GM12892 (cell line): ENCODE measurements around the gene TRIM33.
A peak's percentile ranks its signal among the peaks of the same experiment; 100 is the strongest.
"Not testable (repeated sequence)": the region's sequence is repeated elsewhere in the genome, so short reads cannot be mapped to it uniquely, and the experiment has no call there.

Source experiments
- DNase-seq: peaks from one replicate; pipeline ENCODE4 v3.0.0; 2011; ENCODE audit not compliant: insufficient read length
- FAIRE-seq: peaks from 2 replicates; lab custom pipeline; 2011; peaks lifted over from hg19 to GRCh38; lab: Jason Lieb, UNC
- POLR2A ChIP-seq: IDR thresholded peaks from 2 replicates; pipeline ENCODE4 v1.6.1; 2011; ENCODE audit warnings: low read depth, low read length, control low read depth
- POLR2AphosphoS5 ChIP-seq: IDR thresholded peaks from 2 replicates; pipeline ENCODE4 v1.6.1; 2011; ENCODE audit warnings: low read depth, low read length, control low read depth
- TAF1 ChIP-seq: IDR thresholded peaks from 2 replicates; pipeline ENCODE4 v1.6.1; 2011; ENCODE audit warnings: low read depth, mild to moderate bottlenecking, control low read depth, low read length, borderline replicate concordance

TRIM33 gene

GRCh38 chr1:114485286-114485685, 25.7 kb downstream of the TRIM33 start:
- DNase-seq, result no peak
- FAIRE-seq, result no peak
- no peak for TF ChIP-seq POLR2A
- no peak for TF ChIP-seq TAF1
- no peak for TF ChIP-seq POLR2AphosphoS5

DNA sequence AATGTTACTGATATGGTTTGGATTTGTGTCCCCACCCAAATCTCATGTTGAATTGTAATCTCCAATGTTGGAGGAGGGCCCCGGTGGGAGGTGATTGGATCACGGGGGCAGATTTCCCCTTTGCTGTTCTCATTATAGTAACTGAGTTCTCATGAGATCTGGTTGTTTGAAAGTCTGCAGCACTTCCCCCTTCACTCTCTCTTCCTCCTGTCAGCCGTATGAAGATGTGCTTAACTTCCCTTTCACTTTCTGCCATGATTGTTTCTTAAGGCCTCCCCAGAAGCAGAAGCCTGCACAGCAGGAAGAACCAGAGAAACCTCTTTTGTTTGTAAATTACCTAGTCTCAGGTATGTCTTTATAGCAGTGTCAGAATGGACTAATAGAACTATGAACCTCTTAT, 28.4 kb downstream of the TRIM33 start:
- DNase-seq, result no peak
- TF ChIP-seq POLR2AphosphoS5 (no peak), POLR2A (no peak), TAF1 (no peak)
- FAIRE-seq, result peak; percentile 81

DNA sequence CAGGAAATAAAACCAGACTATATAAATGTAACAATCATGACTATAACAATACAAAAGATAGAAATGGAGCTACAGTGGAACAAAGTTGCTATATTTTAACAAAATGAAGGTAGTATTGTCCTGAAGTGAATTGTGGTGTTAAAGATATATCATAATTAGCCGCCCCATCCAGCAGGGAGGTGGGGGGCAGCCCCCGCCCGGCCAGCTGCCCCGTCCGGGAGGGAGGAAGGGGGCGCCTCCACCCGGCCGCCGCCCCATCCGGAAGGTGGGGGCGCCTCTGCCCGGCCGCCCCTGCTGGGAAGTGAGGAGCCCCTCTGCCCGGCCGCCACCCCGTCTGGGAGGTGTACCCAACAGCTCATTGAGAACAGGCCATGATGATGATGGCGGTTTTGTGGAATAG, 31.4 kb downstream of the TRIM33 start:
- FAIRE-seq, DNase-seq: not testable (repeated sequence)

DNA sequence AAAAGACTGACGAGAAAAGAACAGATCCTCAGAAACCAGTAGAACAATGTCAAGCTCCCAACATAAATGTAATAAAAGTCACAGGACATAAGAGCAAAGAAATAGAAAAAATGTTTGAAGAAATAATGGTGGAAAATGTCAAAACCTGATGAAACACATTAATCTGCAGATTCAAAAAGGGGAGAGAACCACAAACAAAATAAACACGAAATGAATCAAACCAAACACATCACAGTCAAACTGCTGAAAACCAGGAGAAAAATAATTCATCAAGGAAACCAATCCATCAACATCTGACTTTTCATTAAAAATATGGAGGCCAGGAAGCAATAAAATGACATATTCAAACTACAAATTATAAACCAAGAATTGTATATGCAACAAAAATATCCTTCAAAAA, 31.9 kb downstream of the TRIM33 start:
- FAIRE-seq, result no peak
- no peak for DNase-seq
- TF ChIP-seq POLR2AphosphoS5 (no peak), POLR2A (no peak), TAF1 (no peak)

- TF ChIP-seq TAF1, result no peak
- TF ChIP-seq POLR2A, result no peak
- no peak for TF ChIP-seq POLR2AphosphoS5
- FAIRE-seq (no peak), DNase-seq (no peak)
Observed at GRCh38 chr1:114473796-114474195, 37.2 kb downstream of the TRIM33 start.

DNA sequence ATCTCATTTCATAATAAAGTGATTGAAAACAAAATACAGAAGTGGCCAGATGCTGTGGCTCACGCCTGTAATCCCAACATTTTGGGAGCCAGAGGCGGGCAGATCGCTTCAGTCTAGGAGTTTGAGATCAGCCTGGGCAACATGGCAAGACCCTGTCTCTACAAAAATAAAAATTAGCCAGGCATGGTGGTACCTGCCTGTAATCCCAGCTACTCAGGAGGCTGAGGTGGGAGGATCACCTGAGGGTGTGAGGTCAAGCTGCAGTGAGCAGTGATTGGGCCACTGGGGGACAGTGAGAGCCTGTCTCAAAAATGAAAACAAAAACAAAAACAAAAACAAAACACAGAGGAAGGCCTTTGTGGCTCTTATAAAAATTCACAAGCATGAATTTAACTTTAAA, 38.6 kb downstream of the TRIM33 start:
- DNase-seq, result no peak
- no peak for TF ChIP-seq POLR2A
- no peak for TF ChIP-seq TAF1
- no peak for TF ChIP-seq POLR2AphosphoS5
- no peak for FAIRE-seq

- DNase-seq (no peak), FAIRE-seq (no peak)
- TF ChIP-seq POLR2AphosphoS5 (no peak), TAF1 (no peak), POLR2A (no peak)
Observed at GRCh38 chr1:114470681-114471080, 40.3 kb downstream of the TRIM33 start.

DNA sequence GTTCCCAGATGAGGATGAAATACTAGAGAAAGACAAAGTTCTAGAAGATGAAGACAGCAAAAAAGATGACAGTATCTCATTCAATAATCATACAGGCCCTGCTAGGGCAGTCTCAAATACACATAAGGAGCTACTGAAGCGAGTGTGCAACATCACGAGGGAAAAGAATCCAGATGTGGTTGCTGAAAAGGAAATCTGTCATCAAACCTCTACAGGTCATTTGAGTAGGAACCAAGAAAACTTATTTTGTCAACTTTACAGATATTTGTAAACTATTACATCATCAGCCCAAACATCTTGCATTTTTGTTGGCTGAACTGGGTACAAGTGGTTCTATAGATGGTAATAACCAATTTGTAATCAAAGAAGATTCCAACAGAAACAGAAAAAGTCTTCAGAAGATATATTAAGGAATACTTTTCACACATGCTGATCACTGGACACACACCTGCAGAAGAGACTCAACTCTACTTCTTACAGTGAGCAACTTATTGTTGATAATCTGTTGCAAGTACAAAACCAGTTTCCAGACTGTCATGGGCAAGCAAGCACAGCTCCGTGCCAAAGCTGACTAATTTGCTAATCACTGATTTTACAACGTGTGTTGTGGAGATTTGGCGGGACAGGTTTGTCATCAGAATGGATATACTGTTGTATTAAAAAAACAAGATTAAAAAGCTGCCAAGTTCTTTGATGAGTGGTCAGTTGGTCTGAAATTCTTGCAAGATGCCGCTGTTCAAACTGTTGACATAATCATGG, 42.1 kb downstream of the TRIM33 start:
- DNase-seq (no peak), FAIRE-seq (no peak)
- TF ChIP-seq POLR2A, result no peak
- TF ChIP-seq TAF1, result no peak
- TF ChIP-seq POLR2AphosphoS5, result no peak

- DNase-seq (no peak), FAIRE-seq (peak; percentile 54)
- TF ChIP-seq POLR2A (no peak), TAF1 (no peak), POLR2AphosphoS5 (no peak)
Observed at GRCh38 chr1:114468047-114468446, 43.0 kb downstream of the TRIM33 start.

- TF ChIP-seq POLR2A (no peak), TAF1 (no peak), POLR2AphosphoS5 (no peak)
- FAIRE-seq (no peak), DNase-seq (no peak)
Observed at GRCh38 chr1:114467491-114467890, 43.5 kb downstream of the TRIM33 start.

- FAIRE-seq (no peak), DNase-seq (no peak)
- no peak for TF ChIP-seq TAF1
- TF ChIP-seq POLR2A, result no peak
- no peak for TF ChIP-seq POLR2AphosphoS5
Observed at GRCh38 chr1:114466334-114467014, 44.5 kb downstream of the TRIM33 start.

DNA sequence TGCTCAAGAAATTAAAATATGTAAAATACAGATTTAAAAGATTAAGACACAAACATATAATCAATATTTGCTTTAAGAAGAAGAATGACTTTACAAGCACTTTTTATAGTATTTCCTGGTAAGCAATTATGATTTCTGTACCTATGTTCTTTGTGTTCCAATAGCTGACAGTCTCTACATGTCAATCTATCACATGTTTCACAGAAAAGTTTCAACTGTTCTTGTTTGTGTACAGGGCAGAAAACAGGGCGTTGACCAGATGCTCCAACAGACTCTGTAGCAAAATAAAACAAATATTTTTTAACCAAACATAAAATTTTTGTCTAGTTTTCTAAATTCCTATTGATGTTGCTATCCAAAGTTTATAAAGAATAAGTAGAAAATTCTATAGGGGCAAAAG, 48.0 kb downstream of the TRIM33 start:
- no peak for DNase-seq
- TF ChIP-seq POLR2AphosphoS5 (no peak), TAF1 (no peak), POLR2A (no peak)
- no peak for FAIRE-seq
